Neural cell (in vitro differentiated cells): ENCODE results near the gene ATP6V1G3. TPM values are rescaled to one million over a fixed set of nuclear protein-coding genes. Genes with fewer than 3 reads are reported as not detected.

Experiments used
- H2AFZ ChIP-seq: fragments of 200-600, 300-800 bp; sonication (generic), shearing (Covaris generic); 2 replicates; pipeline ENCODE4 v1.6.0; 2014; ENCODE audit warnings: low read depth, mild to moderate bottlenecking, antibody characterized with exemption, low read length, moderate library complexity
- H3F3A ChIP-seq: fragments of 200-600 bp; shearing (Covaris generic); 2 replicates; pipeline ENCODE4 v1.6.1; 2016; ENCODE audit warnings: mild to moderate bottlenecking, moderate library complexity, mixed read lengths, antibody characterized with exemption, low read length; ENCODE audit not compliant: insufficient read depth, poor library complexity, severe bottlenecking
- H3K27ac ChIP-seq: fragments of 200-600, 300-800 bp; sonication (generic), shearing (Covaris generic); 2 replicates; pipeline ENCODE4 v1.5.1; 2014; ENCODE audit warnings: mild to moderate bottlenecking, low read length, moderate library complexity
- H3K27me3 ChIP-seq: fragments of 300-800, 200-600 bp; sonication (generic), shearing (Covaris generic); 2 replicates; pipeline ENCODE4 v1.6.0; 2014; ENCODE audit warnings: mild to moderate bottlenecking, low read depth, low read length, moderate library complexity; ENCODE audit not compliant: insufficient read depth
- H3K36me3 ChIP-seq: fragments of 300-800, 200-600 bp; sonication (generic), shearing (Covaris generic); 2 replicates; pipeline ENCODE4 v1.5.1; 2014; ENCODE audit warnings: mild to moderate bottlenecking, antibody characterized with exemption, low read length, moderate library complexity; ENCODE audit not compliant: insufficient read depth
- H3K4me2 ChIP-seq: fragments of 300-800, 200-600 bp; sonication (generic), shearing (Covaris generic); 2 replicates; pipeline ENCODE4 v1.6.0; 2014; ENCODE audit warnings: mild to moderate bottlenecking, low read length
- H3K4me3 ChIP-seq: fragments of 300-800, 200-600 bp; sonication (generic), shearing (Covaris generic); 2 replicates; pipeline ENCODE4 v1.5.1; 2014; ENCODE audit warnings: mild to moderate bottlenecking, low read length, moderate library complexity
- H3K79me2 ChIP-seq: fragments of 200-600 bp; shearing (Covaris generic); replicated peaks from 2 replicates; pipeline ENCODE4 v1.6.0; 2014; ENCODE audit warnings: mild to moderate bottlenecking, low read length, moderate library complexity; ENCODE audit not compliant: insufficient read depth
- H3K9ac ChIP-seq: fragments of 300-800, 200-600 bp; sonication (generic), shearing (Covaris generic); 2 replicates; pipeline ENCODE4 v1.6.1; 2016; ENCODE audit warnings: mild to moderate bottlenecking, low read length, mixed read lengths
- H3K9me2 ChIP-seq: fragments of 200-600 bp; shearing (Covaris generic); 2 replicates; pipeline ENCODE4 v1.6.1; 2016; ENCODE audit warnings: mild to moderate bottlenecking, low read length, mixed read lengths; ENCODE audit not compliant: insufficient read depth
- H3K9me3 ChIP-seq: fragments of 200-600, 300-800 bp; sonication (generic), shearing (Covaris generic); 2 replicates; pipeline ENCODE4 v1.6.1; 2016; ENCODE audit warnings: mild to moderate bottlenecking, mixed run types, low read length, moderate library complexity, mixed read lengths
- H4K20me1 ChIP-seq: fragments of 200-600 bp; shearing (Covaris generic); 2 replicates; pipeline ENCODE4 v1.6.1; 2016; ENCODE audit warnings: mild to moderate bottlenecking, mixed run types; ENCODE audit not compliant: insufficient read depth
- EP300 ChIP-seq: fragments of 450-650 bp; conservative IDR thresholded peaks from 2 replicates; pipeline ENCODE4 v1.6.1; 2014; ENCODE audit warnings: antibody characterized with exemption, mild to moderate bottlenecking, moderate library complexity; ENCODE audit not compliant: poor library complexity, severe bottlenecking
- EZH2 ChIP-seq: fragments of 200-600, 300-800 bp; shearing (Covaris generic), sonication (generic); IDR thresholded peaks from 2 replicates; pipeline ENCODE4 v1.6.1; 2014; ENCODE audit warnings: antibody characterized with exemption, low read length, borderline replicate concordance, mild to moderate bottlenecking; ENCODE audit not compliant: insufficient read depth, poor library complexity, severe bottlenecking
- MXI1 ChIP-seq: fragments of 450-650 bp; conservative IDR thresholded peaks from 2 replicates; pipeline ENCODE4 v1.6.1; 2014; ENCODE audit warnings: antibody characterized with exemption, mild to moderate bottlenecking; ENCODE audit not compliant: poor library complexity, severe bottlenecking
- POLR2AphosphoS5 ChIP-seq: IDR thresholded peaks from 2 replicates; pipeline ENCODE4 v1.6.1; 2012
- RAD21 ChIP-seq: fragments of 450-650 bp; conservative IDR thresholded peaks from 2 replicates; pipeline ENCODE4 v1.6.1; 2014; ENCODE audit warnings: antibody characterized with exemption, mild to moderate bottlenecking, moderate library complexity
- SMC3 ChIP-seq: fragments of 450-650 bp; conservative IDR thresholded peaks from 2 replicates; pipeline ENCODE4 v1.6.1; 2014; ENCODE audit warnings: antibody characterized with exemption, mild to moderate bottlenecking, moderate library complexity; ENCODE audit not compliant: poor library complexity
- TAF1 ChIP-seq: IDR thresholded peaks from 2 replicates; pipeline ENCODE4 v1.6.1; 2012; ENCODE audit warnings: low read depth
- polyA minus RNA-seq: library from RNA; depleted of rRNA, polyadenylated mRNA; stranded (reverse); fragments of >200 nt; gene quantifications from 2 replicates; pipeline ENCODE4 v1.2.3, GENCODE V29; 2014
- polyA plus RNA-seq: library from polyadenylated mRNA; depleted of rRNA; stranded (reverse); fragments of >200 nt; gene quantifications from 2 replicates; pipeline ENCODE4 v1.2.3, GENCODE V29; 2014
- TF ChIP-seq, protein P1 (sequence below): IDR thresholded peaks from 2 replicates; pipeline ENCODE4 v1.6.1; 2012; ENCODE audit warnings: borderline replicate concordance
- TF ChIP-seq, protein P2 (sequence below): fragments of 450-650 bp; IDR thresholded peaks from 2 replicates; pipeline ENCODE4 v1.5.1; 2014; ENCODE audit warnings: antibody characterized with exemption, mild to moderate bottlenecking, moderate library complexity; ENCODE audit not compliant: poor library complexity, severe bottlenecking

ATP6V1G3 gene, protein sequence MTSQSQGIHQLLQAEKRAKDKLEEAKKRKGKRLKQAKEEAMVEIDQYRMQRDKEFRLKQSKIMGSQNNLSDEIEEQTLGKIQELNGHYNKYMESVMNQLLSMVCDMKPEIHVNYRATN
- polyA plus RNA-seq (not detected in 2 replicates), polyA minus RNA-seq (not detected in 2 replicates)

DNA sequence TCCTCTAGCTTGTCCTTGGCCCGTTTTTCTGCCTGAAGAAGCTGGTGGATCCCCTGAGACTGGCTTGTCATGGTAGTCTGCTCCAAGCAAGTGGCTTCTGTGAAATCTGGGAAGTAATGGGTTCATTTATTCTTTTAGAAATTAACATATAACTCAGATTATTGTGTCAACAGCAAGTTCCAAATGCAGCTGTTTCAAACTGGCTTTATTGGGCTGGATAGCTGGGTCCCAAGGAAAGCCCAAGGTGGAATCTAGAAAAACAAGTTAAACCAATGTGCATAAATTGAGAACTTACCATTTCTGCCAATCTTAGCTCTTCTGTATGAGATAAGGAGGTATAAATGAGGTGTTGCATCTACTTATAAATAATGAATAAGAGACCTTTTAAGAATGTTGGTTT lies at the start of gene ATP6V1G3:
Gene ATP6V1G3, minus strand, starts transcription at position 101 of the 400 bp plus-strand sequence. Its CDS starts 30 bp downstream, at position 71.
- Histone ChIP-seq H3K9me3 (no peaks in the 10 kb centered on the region), H3K9me2 (no peaks in the 10 kb centered on the region), H3K36me3 (no peaks in the 10 kb centered on the region), H2AFZ (no peak within 1 kb of the TSS), H3K27ac (no peak within 1 kb of the TSS), H3F3A (no peaks in the 10 kb centered on the region), H4K20me1 (no peaks in the 10 kb centered on the region), H3K4me3 (no peak within 1 kb of the TSS), H3K9ac (no peak within 1 kb of the TSS), H3K4me2 (no peak within 1 kb of the TSS), H3K27me3 (no peaks in the 10 kb centered on the region), H3K79me2 (no peaks in the 10 kb centered on the region)
- TF ChIP-seq, protein P1, sequence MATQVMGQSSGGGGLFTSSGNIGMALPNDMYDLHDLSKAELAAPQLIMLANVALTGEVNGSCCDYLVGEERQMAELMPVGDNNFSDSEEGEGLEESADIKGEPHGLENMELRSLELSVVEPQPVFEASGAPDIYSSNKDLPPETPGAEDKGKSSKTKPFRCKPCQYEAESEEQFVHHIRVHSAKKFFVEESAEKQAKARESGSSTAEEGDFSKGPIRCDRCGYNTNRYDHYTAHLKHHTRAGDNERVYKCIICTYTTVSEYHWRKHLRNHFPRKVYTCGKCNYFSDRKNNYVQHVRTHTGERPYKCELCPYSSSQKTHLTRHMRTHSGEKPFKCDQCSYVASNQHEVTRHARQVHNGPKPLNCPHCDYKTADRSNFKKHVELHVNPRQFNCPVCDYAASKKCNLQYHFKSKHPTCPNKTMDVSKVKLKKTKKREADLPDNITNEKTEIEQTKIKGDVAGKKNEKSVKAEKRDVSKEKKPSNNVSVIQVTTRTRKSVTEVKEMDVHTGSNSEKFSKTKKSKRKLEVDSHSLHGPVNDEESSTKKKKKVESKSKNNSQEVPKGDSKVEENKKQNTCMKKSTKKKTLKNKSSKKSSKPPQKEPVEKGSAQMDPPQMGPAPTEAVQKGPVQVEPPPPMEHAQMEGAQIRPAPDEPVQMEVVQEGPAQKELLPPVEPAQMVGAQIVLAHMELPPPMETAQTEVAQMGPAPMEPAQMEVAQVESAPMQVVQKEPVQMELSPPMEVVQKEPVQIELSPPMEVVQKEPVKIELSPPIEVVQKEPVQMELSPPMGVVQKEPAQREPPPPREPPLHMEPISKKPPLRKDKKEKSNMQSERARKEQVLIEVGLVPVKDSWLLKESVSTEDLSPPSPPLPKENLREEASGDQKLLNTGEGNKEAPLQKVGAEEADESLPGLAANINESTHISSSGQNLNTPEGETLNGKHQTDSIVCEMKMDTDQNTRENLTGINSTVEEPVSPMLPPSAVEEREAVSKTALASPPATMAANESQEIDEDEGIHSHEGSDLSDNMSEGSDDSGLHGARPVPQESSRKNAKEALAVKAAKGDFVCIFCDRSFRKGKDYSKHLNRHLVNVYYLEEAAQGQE, result no peak
- no peak for TF ChIP-seq POLR2AphosphoS5
- TF ChIP-seq SMC3, result no peak
- no peak for TF ChIP-seq MXI1
- TF ChIP-seq TAF1, result no peak
- TF ChIP-seq, protein P2, sequence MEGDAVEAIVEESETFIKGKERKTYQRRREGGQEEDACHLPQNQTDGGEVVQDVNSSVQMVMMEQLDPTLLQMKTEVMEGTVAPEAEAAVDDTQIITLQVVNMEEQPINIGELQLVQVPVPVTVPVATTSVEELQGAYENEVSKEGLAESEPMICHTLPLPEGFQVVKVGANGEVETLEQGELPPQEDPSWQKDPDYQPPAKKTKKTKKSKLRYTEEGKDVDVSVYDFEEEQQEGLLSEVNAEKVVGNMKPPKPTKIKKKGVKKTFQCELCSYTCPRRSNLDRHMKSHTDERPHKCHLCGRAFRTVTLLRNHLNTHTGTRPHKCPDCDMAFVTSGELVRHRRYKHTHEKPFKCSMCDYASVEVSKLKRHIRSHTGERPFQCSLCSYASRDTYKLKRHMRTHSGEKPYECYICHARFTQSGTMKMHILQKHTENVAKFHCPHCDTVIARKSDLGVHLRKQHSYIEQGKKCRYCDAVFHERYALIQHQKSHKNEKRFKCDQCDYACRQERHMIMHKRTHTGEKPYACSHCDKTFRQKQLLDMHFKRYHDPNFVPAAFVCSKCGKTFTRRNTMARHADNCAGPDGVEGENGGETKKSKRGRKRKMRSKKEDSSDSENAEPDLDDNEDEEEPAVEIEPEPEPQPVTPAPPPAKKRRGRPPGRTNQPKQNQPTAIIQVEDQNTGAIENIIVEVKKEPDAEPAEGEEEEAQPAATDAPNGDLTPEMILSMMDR, result no peak
- TF ChIP-seq RAD21, result no peak
- TF ChIP-seq EZH2, result no peak
- no peak for TF ChIP-seq EP300

DNA sequence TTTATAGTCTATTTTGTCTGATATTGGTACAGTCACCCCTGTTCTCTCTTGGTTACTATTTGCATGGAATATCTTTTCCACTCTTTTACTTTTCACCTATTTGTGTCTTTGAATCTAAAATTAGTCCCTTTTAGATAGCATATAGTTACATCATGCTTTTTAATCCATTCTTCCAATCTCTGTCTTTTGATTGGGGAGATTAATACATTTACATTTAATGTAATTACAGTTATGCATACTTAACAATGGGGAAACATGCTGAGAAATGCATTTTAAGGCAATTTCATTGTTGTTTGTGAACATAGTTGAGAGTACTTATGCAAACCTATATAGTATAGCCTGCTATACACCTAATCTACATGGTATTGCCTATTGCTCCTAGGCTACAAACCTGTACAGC lies 48.4 kb upstream of the ATP6V1G3 start:
- Histone ChIP-seq H3K9me3 (peaks cover 5% of the 10 kb centered on the region), H3K36me3 (no peaks in the 10 kb centered on the region), H3K79me2 (no peaks in the 10 kb centered on the region), H3K27me3 (no peaks in the 10 kb centered on the region), H3K9me2 (no peaks in the 10 kb centered on the region), H3K27ac (no peak overlapping the region), H3K4me2 (no peak overlapping the region), H3F3A (no peaks in the 10 kb centered on the region), H3K4me3 (no peak overlapping the region), H3K9ac (no peak overlapping the region), H2AFZ (no peak overlapping the region), H4K20me1 (no peaks in the 10 kb centered on the region)
- TF ChIP-seq POLR2AphosphoS5, result no peak
- TF ChIP-seq, protein P2, result no peak
- no peak for TF ChIP-seq SMC3
- no peak for TF ChIP-seq EP300
- TF ChIP-seq RAD21, result no peak
- no peak for TF ChIP-seq MXI1
